22Rv1 (cell line): ENCODE data around the gene IGFBP5.
A peak's percentile ranks its signal among the peaks of the same experiment; 100 is the strongest.

Experiments
- H3K27ac ChIP-seq: fragments of 450-650 bp; 2 replicates; pipeline ENCODE4 v1.5.1; 2017
- CTCF ChIP-seq: fragments of 450-650 bp; IDR thresholded peaks from 2 replicates; pipeline ENCODE4 v1.5.1; 2017; ENCODE audit warnings: mild to moderate bottlenecking
- ZFX ChIP-seq: fragments of 450-650 bp; IDR thresholded peaks from 2 replicates; pipeline ENCODE4 v1.6.1; 2017; ENCODE audit warnings: antibody characterized with exemption, borderline replicate concordance

IGFBP5 gene

GRCh38 chr2:216634370-216635148, 60.8 kb downstream of the IGFBP5 start:
- no peak for TF ChIP-seq CTCF
- TF ChIP-seq ZFX = no peak
- H3K27ac ChIP-seq = no peak overlapping the region

- H3K27ac ChIP-seq = peak overlapping the region; percentile 46
These were observed 61.6 kb downstream of the IGFBP5 start for GRCh38 chr2:216633616-216634369.

DNA sequence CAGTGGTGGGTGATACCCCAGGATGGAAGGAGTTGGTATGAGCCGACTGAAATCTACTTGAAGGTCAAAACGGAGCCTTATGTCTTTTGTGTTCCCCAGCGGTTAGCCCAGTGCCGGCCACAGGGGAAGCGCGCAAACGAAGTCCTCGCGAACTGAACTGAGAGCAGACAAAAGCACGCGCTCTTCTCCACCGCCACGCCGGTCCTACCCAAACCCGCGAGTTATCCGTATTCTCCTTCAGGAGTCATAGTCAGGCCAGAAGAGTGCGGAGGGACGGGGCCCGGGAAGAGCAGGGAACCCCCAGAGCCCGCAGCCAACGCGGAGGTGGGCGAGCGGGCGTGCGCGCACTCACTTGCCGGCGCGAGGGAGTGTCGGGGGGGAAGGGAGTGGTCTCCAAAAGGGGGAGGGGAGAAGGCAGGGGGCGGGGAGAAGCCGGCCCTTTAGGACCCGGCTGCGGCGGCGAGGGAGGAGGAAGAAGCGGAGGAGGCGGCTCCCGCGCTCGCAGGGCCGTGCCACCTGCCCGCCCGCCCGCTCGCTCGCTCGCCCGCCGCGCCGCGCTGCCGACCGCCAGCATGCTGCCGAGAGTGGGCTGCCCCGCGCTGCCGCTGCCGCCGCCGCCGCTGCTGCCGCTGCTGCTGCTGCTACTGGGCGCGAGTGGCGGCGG, 62.3 kb downstream of the IGFBP5 start, which contains the start of gene IGFBP2:
Gene IGFBP2 (plus strand): TSS at position 469 of the 664 bp plus-strand sequence. CDS start 104 bp downstream, at position 573.
- TF ChIP-seq ZFX (no peak), CTCF (no peak)
- H3K27ac ChIP-seq = peak within 1 kb of the TSS; percentile 46

More at GRCh38 chr2:216633616-216634369, 61.6 kb downstream of the IGFBP5 start:
- TF ChIP-seq CTCF (peak; percentile 13; the same call in 1 of the 2 replicates), ZFX (no peak)

DNA sequence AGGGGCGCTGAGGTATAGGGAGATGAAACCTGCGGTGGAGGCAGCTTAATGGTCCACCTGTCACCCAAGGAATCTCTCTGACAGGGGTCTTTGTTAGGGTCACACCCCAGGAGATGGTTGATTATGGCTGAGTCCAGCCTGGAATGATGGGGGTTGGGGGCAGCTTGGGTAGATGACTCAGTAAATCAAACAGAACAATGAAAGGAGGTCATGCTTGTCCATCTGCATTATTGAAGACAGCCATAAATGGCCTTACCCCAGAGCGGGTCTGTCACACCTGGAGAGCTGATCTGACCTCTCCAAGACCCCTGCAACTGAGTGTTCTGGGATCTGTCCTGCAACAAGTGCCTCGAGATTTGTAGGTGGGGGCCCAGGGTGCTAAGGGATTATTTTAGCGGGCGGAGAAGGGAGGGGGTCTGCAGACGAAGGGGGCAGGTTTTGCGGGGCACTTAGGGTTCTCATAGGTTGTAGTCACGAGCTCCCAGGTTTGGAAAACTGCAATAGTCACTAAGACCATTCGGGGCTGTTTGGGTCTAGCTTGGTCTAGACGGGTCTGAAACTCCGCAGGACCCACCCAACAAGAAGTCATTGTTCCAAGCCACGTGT, 62.9 kb downstream of the IGFBP5 start:
- no peak overlapping the region; the same call in 1 of the 2 replicates for H3K27ac ChIP-seq
- TF ChIP-seq ZFX (no peak), CTCF (no peak)

DNA sequence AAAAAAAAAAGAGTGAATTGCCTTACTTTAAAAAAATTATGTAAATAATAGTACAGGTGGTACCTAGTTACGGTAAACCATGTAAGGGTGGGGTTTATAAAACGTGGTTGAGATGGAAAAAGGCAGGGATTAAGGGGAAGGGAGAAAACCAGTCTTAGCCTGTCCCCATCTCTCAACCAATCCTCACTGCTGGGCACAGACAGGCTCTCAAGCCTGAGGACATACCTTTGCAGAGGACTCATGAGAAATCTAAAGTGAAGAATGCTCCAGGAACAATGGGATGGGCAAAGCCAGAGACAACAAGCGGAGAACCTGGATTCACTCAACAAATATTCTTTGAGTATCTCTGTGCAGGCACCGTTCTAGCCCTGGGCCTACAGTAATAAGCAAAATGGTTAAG, 65.6 kb downstream of the IGFBP5 start:
- H3K27ac ChIP-seq = no peak overlapping the region
- TF ChIP-seq ZFX (no peak), CTCF (no peak)

GRCh38 chr2:216626875-216627245, 68.5 kb downstream of the IGFBP5 start:
- no peak overlapping the region for H3K27ac ChIP-seq
- no peak for TF ChIP-seq ZFX
- no peak for TF ChIP-seq CTCF
